Left lobe of liver (tissue), 2 donors: ENCODE results near the gene ANKRD30B. TPM values are rescaled to one million over a fixed set of nuclear protein-coding genes. Genes with fewer than 3 reads are reported as not detected.
"Not testable (repeated sequence)": the region's sequence is repeated elsewhere in the genome, so short reads cannot be mapped to it uniquely, and the experiment has no call there.

Source experiments
- ATAC-seq: fragments of 200-7000 bp; cut with Tn5 transposase; one replicate; pipeline ENCODE4 v1.9.1; 2020; ENCODE audit warnings: mild to moderate bottlenecking, moderate library complexity
- DNase-seq: peaks from one replicate; pipeline ENCODE4 v3.0.0-alpha.2; 2020; ENCODE audit warnings: low spot score
- total RNA-seq: library from RNA; stranded (reverse); gene quantifications from one replicate; pipeline ENCODE4 v1.2.1, GENCODE V29; 2021
- donor health status: DM: no; HTN: no; CAD: no; lungs with moderate emphysema.
- donor health status: DM: no; HTN: yes; CAD: no.

ANKRD30B gene
- total RNA-seq, 1 donor from 2014 or later = not detected

- ATAC-seq, DNase-seq: not testable (repeated sequence)
Observed at GRCh38 chr18:14826972-14827632, 79.1 kb downstream of the ANKRD30B start.

- ATAC-seq = not testable (repeated sequence)
Observed at GRCh38 chr18:14841607-14842006, 93.6 kb downstream of the ANKRD30B start.

GRCh38 chr18:14851533-14851932 is 103.6 kb downstream of the ANKRD30B start:
- ATAC-seq, DNase-seq: not testable (repeated sequence)

More at GRCh38 chr18:14841607-14842006, 93.6 kb downstream of the ANKRD30B start:
- not testable (repeated sequence) for DNase-seq

- ATAC-seq, DNase-seq: not testable (repeated sequence)
Observed at GRCh38 chr18:14855634-14856033, 107.7 kb downstream of the ANKRD30B start.

GRCh38 chr18:14856256-14856655 is 108.3 kb downstream of the ANKRD30B start:
- not testable (repeated sequence) for ATAC-seq, DNase-seq

- not testable (repeated sequence) for ATAC-seq, DNase-seq
Observed at GRCh38 chr18:14858514-14858913, 110.5 kb downstream of the ANKRD30B start.

- ATAC-seq, DNase-seq: not testable (repeated sequence)
Observed at GRCh38 chr18:14859995-14860394, 112.0 kb downstream of the ANKRD30B start.

- not testable (repeated sequence) for ATAC-seq, DNase-seq
Observed at GRCh38 chr18:14866426-14866825, 118.5 kb downstream of the ANKRD30B start.

GRCh38 chr18:14867988-14868387 is 120.0 kb downstream of the ANKRD30B start:
- ATAC-seq, DNase-seq: not testable (repeated sequence)

- not testable (repeated sequence) for DNase-seq, ATAC-seq
Observed at GRCh38 chr18:14868825-14869224, 120.9 kb downstream of the ANKRD30B start.

GRCh38 chr18:14878826-14879225 is 130.9 kb downstream of the ANKRD30B start:
- DNase-seq, ATAC-seq: not testable (repeated sequence)

- no peak for DNase-seq
- ATAC-seq = no peak
Observed at GRCh38 chr18:14900435-14900834, 152.5 kb downstream of the ANKRD30B start.

Other genes with a start within 250 kb of the ANKRD30B start
- not detected for gene POTEC, start 204.6 kb upstream of the ANKRD30B start, total RNA-seq